Activated T-helper 1 cell treated with anti-CD3 and anti-CD28 coated beads, Interleukin-12 subunit alpha, Interleukin-12 subunit beta, Interleukin-2, Interleukin-4 antibody, amounts not matched to agents 30 ng/mL and 10 ng/mL and 1 ng/mL, durations not matched to agents 14 hours and 24 hours and 36 hours (primary cell): ENCODE results near the gene PCDHGC4. TPM values are rescaled to one million over a fixed set of nuclear protein-coding genes. Genes with fewer than 3 reads are reported as not detected.

Source experiments
- DNase-seq: peaks from one replicate; pipeline ENCODE4 v3.0.0; 2021; ENCODE audit warnings: low spot score
- H3K27ac Mint-ChIP-seq: one replicate; pipeline ENCODE4 v1.8.0; 2021; ENCODE audit warnings: mild to moderate bottlenecking, mixed read lengths
- H3K27me3 Mint-ChIP-seq: one replicate; pipeline ENCODE4 v1.8.0; 2022; ENCODE audit warnings: mild to moderate bottlenecking, moderate library complexity, mixed read lengths; ENCODE audit not compliant: insufficient read depth
- H3K36me3 Mint-ChIP-seq: one replicate; pipeline ENCODE4 v1.8.0; 2021; ENCODE audit warnings: low read depth, mixed read lengths
- H3K4me1 Mint-ChIP-seq: one replicate; pipeline ENCODE4 v1.8.0; 2021; ENCODE audit warnings: low read depth, mixed read lengths
- H3K4me3 Mint-ChIP-seq: one replicate; pipeline ENCODE4 v1.8.0; 2021; ENCODE audit warnings: mild to moderate bottlenecking, moderate library complexity, mixed read lengths
- H3K9me3 Mint-ChIP-seq: one replicate; pipeline ENCODE4 v1.8.0; 2021; ENCODE audit warnings: mixed read lengths
- intact Hi-C: fragments of 100-400 bp; cut with micrococcal nuclease; formaldehyde crosslinking; loops from one replicate; pipeline ENCODE4 v1.15.1; 2024
- total RNA-seq: library from RNA; stranded (reverse); gene quantifications from 2 replicates; pipeline ENCODE4 v1.2.3, GENCODE V29; 2022

PCDHGC4 gene
- total RNA-seq, 1 donor from 2014 or later: not detected

GRCh38 chr5:141518618-141519015, 33.8 kb downstream of the PCDHGC4 start:
- intact Hi-C loops: no loop called here
- no peak overlapping the region for H3K27ac Mint-ChIP-seq
- DNase-seq: no peak
- H3K27me3 Mint-ChIP-seq: no peaks in the 10 kb centered on the region
- H3K36me3 Mint-ChIP-seq: peaks cover 62% of the 10 kb centered on the region
- no peak overlapping the region for H3K4me3 Mint-ChIP-seq
- H3K4me1 Mint-ChIP-seq: peaks cover 47% of the 10 kb centered on the region
- no peaks in the 10 kb centered on the region for H3K9me3 Mint-ChIP-seq

GRCh38 chr5:141519605-141520565, 35.1 kb downstream of the PCDHGC4 start:
- H3K27ac Mint-ChIP-seq: no peak overlapping the region
- no peak for DNase-seq
- no peaks in the 10 kb centered on the region for H3K9me3 Mint-ChIP-seq
- intact Hi-C loops: loop anchor here (5.0 kb wide), 1 partner anchor 163 kb away; the partner anchor contains the start of genes PCDHGA4 and PCDHGB2
- H3K36me3 Mint-ChIP-seq: peaks cover 70% of the 10 kb centered on the region
- peaks cover 49% of the 10 kb centered on the region for H3K4me1 Mint-ChIP-seq
- no peak overlapping the region for H3K4me3 Mint-ChIP-seq
- H3K27me3 Mint-ChIP-seq: no peaks in the 10 kb centered on the region

- Mint-ChIP-seq H3K4me1 (peaks cover 42% of the 10 kb centered on the region), H3K36me3 (peaks cover 77% of the 10 kb centered on the region), H3K27me3 (no peaks in the 10 kb centered on the region), H3K4me3 (no peak overlapping the region), H3K9me3 (no peaks in the 10 kb centered on the region), H3K27ac (peak overlapping the region; percentile 35)
- no peak for DNase-seq
- intact Hi-C loops: loop anchor here (5.0 kb wide), 1 partner anchor 164 kb away; the partner anchor contains the start of genes PCDHGA4 and PCDHGB2
Measured at GRCh38 chr5:141521244-141521781, 36.5 kb downstream of the PCDHGC4 start.

- Mint-ChIP-seq H3K27ac (peak overlapping the region; percentile 24), H3K27me3 (no peaks in the 10 kb centered on the region), H3K9me3 (no peaks in the 10 kb centered on the region), H3K4me1 (peaks cover 38% of the 10 kb centered on the region), H3K4me3 (no peak overlapping the region), H3K36me3 (peaks cover 73% of the 10 kb centered on the region)
- intact Hi-C loops: loop anchor here (5.0 kb wide), 1 partner anchor 165 kb away; the partner anchor contains the start of genes PCDHGA4 and PCDHGB2
- DNase-seq: no peak
Measured at GRCh38 chr5:141522301-141522700, 37.5 kb downstream of the PCDHGC4 start.

GRCh38 chr5:141523991-141524390, 39.2 kb downstream of the PCDHGC4 start:
- Mint-ChIP-seq H3K4me3 (no peak overlapping the region), H3K9me3 (no peaks in the 10 kb centered on the region), H3K36me3 (peaks cover 73% of the 10 kb centered on the region), H3K27ac (no peak overlapping the region), H3K27me3 (no peaks in the 10 kb centered on the region), H3K4me1 (peaks cover 38% of the 10 kb centered on the region)
- intact Hi-C loops: loop anchor here (1.0 to 5.0 kb wide), 7 partner anchors 10 to 198 kb away; partner anchors contain the start of genes PCDHGA10, PCDHGA4, PCDHGB2 and PCDHGB7
- DNase-seq: no peak

- peak overlapping the region; percentile 29 for H3K27ac Mint-ChIP-seq
- intact Hi-C loops: loop anchor here (1.0 to 5.0 kb wide), 7 partner anchors 11 to 199 kb away; partner anchors contain the start of genes PCDHGA10, PCDHGA4, PCDHGB2 and PCDHGB7
- no peak overlapping the region for H3K4me3 Mint-ChIP-seq
- peaks cover 38% of the 10 kb centered on the region for H3K4me1 Mint-ChIP-seq
- peaks cover 67% of the 10 kb centered on the region for H3K36me3 Mint-ChIP-seq
- DNase-seq: no peak
- no peaks in the 10 kb centered on the region for H3K9me3 Mint-ChIP-seq
- no peaks in the 10 kb centered on the region for H3K27me3 Mint-ChIP-seq
Measured at GRCh38 chr5:141524604-141525597, 40.1 kb downstream of the PCDHGC4 start.

- DNase-seq: no peak
- peaks cover 37% of the 10 kb centered on the region for H3K4me1 Mint-ChIP-seq
- H3K27ac Mint-ChIP-seq: no peak overlapping the region
- H3K9me3 Mint-ChIP-seq: no peaks in the 10 kb centered on the region
- H3K27me3 Mint-ChIP-seq: no peaks in the 10 kb centered on the region
- H3K4me3 Mint-ChIP-seq: no peak overlapping the region
- H3K36me3 Mint-ChIP-seq: peaks cover 60% of the 10 kb centered on the region
- intact Hi-C loops: loop anchor here (2.0 kb wide), 1 partner anchor 39 kb away; no protein-coding TSS in a partner anchor
Measured at GRCh38 chr5:141525653-141526052, 40.8 kb downstream of the PCDHGC4 start.

GRCh38 chr5:141527426-141527825, 42.6 kb downstream of the PCDHGC4 start:
- DNase-seq: no peak
- Mint-ChIP-seq H3K27me3 (no peaks in the 10 kb centered on the region), H3K9me3 (no peaks in the 10 kb centered on the region), H3K27ac (no peak overlapping the region), H3K4me1 (peaks cover 20% of the 10 kb centered on the region), H3K36me3 (peaks cover 48% of the 10 kb centered on the region), H3K4me3 (no peak overlapping the region)
- intact Hi-C loops: no loop called here

GRCh38 chr5:141528291-141528984, 43.6 kb downstream of the PCDHGC4 start:
- H3K4me3 Mint-ChIP-seq: no peak overlapping the region
- intact Hi-C loops: no loop called here
- peaks cover 43% of the 10 kb centered on the region for H3K36me3 Mint-ChIP-seq
- no peaks in the 10 kb centered on the region for H3K9me3 Mint-ChIP-seq
- peaks cover 14% of the 10 kb centered on the region for H3K4me1 Mint-ChIP-seq
- peak overlapping the region; percentile 66 for H3K27ac Mint-ChIP-seq
- no peak for DNase-seq
- H3K27me3 Mint-ChIP-seq: no peaks in the 10 kb centered on the region

GRCh38 chr5:141529002-141529401, 44.2 kb downstream of the PCDHGC4 start:
- intact Hi-C loops: no loop called here
- peaks cover 14% of the 10 kb centered on the region for H3K4me1 Mint-ChIP-seq
- no peaks in the 10 kb centered on the region for H3K27me3 Mint-ChIP-seq
- H3K36me3 Mint-ChIP-seq: peaks cover 41% of the 10 kb centered on the region
- peak overlapping the region; percentile 66 for H3K27ac Mint-ChIP-seq
- H3K9me3 Mint-ChIP-seq: no peaks in the 10 kb centered on the region
- DNase-seq: no peak
- no peak overlapping the region for H3K4me3 Mint-ChIP-seq

- intact Hi-C loops: no loop called here
- Mint-ChIP-seq H3K4me1 (peaks cover 7% of the 10 kb centered on the region), H3K36me3 (peaks cover 42% of the 10 kb centered on the region), H3K4me3 (no peak overlapping the region), H3K27me3 (no peaks in the 10 kb centered on the region), H3K9me3 (no peaks in the 10 kb centered on the region), H3K27ac (no peak overlapping the region)
- no peak for DNase-seq
Measured at GRCh38 chr5:141529873-141530272, 45.0 kb downstream of the PCDHGC4 start.

GRCh38 chr5:141532726-141533125, 47.9 kb downstream of the PCDHGC4 start:
- intact Hi-C loops: no loop called here
- no peaks in the 10 kb centered on the region for H3K4me1 Mint-ChIP-seq
- H3K27ac Mint-ChIP-seq: no peak overlapping the region
- H3K4me3 Mint-ChIP-seq: no peak overlapping the region
- no peak for DNase-seq
- H3K27me3 Mint-ChIP-seq: no peaks in the 10 kb centered on the region
- H3K36me3 Mint-ChIP-seq: peaks cover 33% of the 10 kb centered on the region
- H3K9me3 Mint-ChIP-seq: no peaks in the 10 kb centered on the region
